Kidney (tissue), 14 donors: ENCODE results near the gene ITLN2. TPM values are rescaled to one million over a fixed set of nuclear protein-coding genes. Genes with fewer than 3 reads are reported as not detected.

Source experiments
- DNase-seq, 5 donors: peaks; one replicate each; pipeline ENCODE4 v3.0.0-alpha.2; 2013 to 2020
- FAIRE-seq: peaks from 2 replicates; lab custom pipeline; 2012; peaks lifted over from hg19 to GRCh38; lab: Jason Lieb, UNC
- H3K27ac ChIP-seq, 2 donors: one replicate each; pipeline ENCODE4 v1.7.0; 2013; ENCODE audit warnings: low read depth in 2 of 2, low read length in 2 of 2, inconsistent platforms in 1 of 2
- H3K27me3 ChIP-seq: one replicate; pipeline ENCODE4 v1.7.1; 2013; ENCODE audit warnings: low read length, inconsistent platforms; ENCODE audit not compliant: control insufficient read depth, insufficient read depth
- H3K36me3 ChIP-seq, 3 donors: one replicate each; pipeline versions ENCODE4 v1.7.0 to v1.7.1; 2013; ENCODE audit warnings: low read length in 3 of 3, control low read depth in 1 of 3, inconsistent platforms in 1 of 3; ENCODE audit not compliant: insufficient read depth in 3 of 3, control insufficient read depth in 2 of 3
- H3K4me1 ChIP-seq, 3 donors: one replicate each; pipeline versions ENCODE4 v1.7.0 to v1.7.1; 2013; ENCODE audit warnings: low read length in 3 of 3, inconsistent platforms in 1 of 3, low read depth in 1 of 3; ENCODE audit not compliant: control insufficient read depth in 2 of 3, insufficient read depth in 2 of 3
- H3K4me3 ChIP-seq, 3 donors: one replicate each; pipeline versions ENCODE4 v1.7.0 to v1.8.1; 2013; ENCODE audit warnings: low read length in 3 of 3, control low read depth in 1 of 3, inconsistent platforms in 1 of 3
- H3K9ac ChIP-seq, 3 donors: one replicate each; pipeline versions ENCODE4 v1.7.0 to v1.7.1; 2013; ENCODE audit warnings: low read length in 3 of 3, control low read depth in 1 of 3, inconsistent platforms in 1 of 3
- H3K9me3 ChIP-seq, 3 donors: one replicate each; pipeline versions ENCODE4 v1.7.0 to v1.7.1; 2013; ENCODE audit warnings: low read length in 3 of 3, control low read depth in 1 of 3, inconsistent platforms in 1 of 3; ENCODE audit not compliant: control insufficient read depth in 2 of 3, insufficient read depth in 1 of 3
- intact Hi-C: fragments of 100-400 bp; cut with DNase I; formaldehyde crosslinking; loops from one replicate; pipeline ENCODE4 v1.11.1; 2022
- polyA plus RNA-seq: library from polyadenylated mRNA; stranded (reverse); fragments of 350-450 nt; fragmentation: Illumina TruSeq; extraction: RNeasy Lipid Tissue Mini Kit (QIAGEN cat#74804); gene quantifications from one replicate; pipeline ENCODE4 v1.2.3, GENCODE V29; 2014; ENCODE audit warnings: low read depth, low replicate concordance; ENCODE audit not compliant: insufficient read depth
- total RNA-seq: library from RNA; stranded (reverse); fragmentation: NEBNext Ultra II Directional; extraction: Animal tissue kit (Norgen Biotek cat#: 25700); gene quantifications from one replicate; pipeline ENCODE4 v1.2.1, GENCODE V29; 2021
- TF ChIP-seq, protein P1 (sequence below): IDR thresholded peaks from 3 replicates; pipeline ENCODE4 v1.5.1; 2012; ENCODE audit warnings: mild to moderate bottlenecking, moderate library complexity, borderline replicate concordance; ENCODE audit not compliant: insufficient read depth; ENCODE audit errors: extremely low read depth
- donor health status: control.
- donor health status: control.
- donor health status: control.
- donor health status: control.
- donor health status: control.
- donor health status: DM: yes; HTN: yes; CAD: no.
- donor health status: Normal renal cell carcinoma (clear cell type).

Gene ITLN2
- total and polyA plus RNA-seq, 2 donors from 2014 or later = 0.88 TPM; not detected in 1

DNA sequence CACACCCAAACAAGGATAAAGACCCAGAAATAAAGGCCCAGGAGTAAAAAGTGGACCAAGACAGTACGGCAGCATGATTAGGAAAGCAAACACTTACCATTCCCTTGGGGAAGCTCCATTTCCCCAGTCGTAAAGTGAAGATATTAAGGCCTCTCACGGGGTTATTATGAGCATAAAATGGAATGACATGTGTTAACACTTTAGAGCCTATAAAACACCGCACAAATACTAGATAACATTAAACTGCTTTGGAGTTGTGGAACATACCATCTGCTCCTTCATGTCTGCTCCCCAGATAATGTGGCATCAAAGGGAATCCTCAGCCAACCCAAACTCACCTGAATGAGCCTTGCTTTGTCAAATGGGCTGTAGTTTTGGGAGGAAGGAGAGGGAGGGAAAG, 8.9 kb upstream of the ITLN2 start:
- Histone ChIP-seq H3K36me3 (no peaks in the 10 kb centered on the region), H3K27me3 (no peaks in the 10 kb centered on the region), H3K9ac (no peak overlapping the region), H3K27ac (no peak overlapping the region), H3K4me3 (no peak overlapping the region), H3K4me1 (no peaks in the 10 kb centered on the region), H3K9me3 (no peaks in the 10 kb centered on the region)
- FAIRE-seq (no peak), DNase-seq (no peak)
- intact Hi-C loops = no loop called here
- TF ChIP-seq, protein P1, sequence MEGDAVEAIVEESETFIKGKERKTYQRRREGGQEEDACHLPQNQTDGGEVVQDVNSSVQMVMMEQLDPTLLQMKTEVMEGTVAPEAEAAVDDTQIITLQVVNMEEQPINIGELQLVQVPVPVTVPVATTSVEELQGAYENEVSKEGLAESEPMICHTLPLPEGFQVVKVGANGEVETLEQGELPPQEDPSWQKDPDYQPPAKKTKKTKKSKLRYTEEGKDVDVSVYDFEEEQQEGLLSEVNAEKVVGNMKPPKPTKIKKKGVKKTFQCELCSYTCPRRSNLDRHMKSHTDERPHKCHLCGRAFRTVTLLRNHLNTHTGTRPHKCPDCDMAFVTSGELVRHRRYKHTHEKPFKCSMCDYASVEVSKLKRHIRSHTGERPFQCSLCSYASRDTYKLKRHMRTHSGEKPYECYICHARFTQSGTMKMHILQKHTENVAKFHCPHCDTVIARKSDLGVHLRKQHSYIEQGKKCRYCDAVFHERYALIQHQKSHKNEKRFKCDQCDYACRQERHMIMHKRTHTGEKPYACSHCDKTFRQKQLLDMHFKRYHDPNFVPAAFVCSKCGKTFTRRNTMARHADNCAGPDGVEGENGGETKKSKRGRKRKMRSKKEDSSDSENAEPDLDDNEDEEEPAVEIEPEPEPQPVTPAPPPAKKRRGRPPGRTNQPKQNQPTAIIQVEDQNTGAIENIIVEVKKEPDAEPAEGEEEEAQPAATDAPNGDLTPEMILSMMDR = no peak

DNA sequence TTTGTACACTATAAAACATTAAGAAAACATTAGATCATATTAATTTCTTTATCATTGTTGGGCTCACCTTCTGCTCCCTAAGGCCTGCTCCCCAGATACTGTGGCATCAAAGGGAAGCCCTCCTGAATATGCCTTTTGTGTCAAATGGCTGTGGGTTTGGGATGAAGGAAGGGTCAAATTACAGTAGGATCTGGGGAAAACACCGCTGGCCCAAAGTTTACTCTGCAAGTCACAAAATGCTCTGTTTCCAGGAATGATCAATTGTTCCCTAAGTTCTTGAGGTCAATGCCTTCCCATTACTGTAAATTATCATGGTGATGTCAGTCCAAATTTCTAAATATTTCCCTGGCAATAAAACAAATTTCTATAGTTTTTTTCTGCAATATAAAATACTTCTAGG, 6.8 kb upstream of the ITLN2 start:
- no peak for DNase-seq
- Histone ChIP-seq H3K9me3 (no peaks in the 10 kb centered on the region), H3K9ac (no peak overlapping the region), H3K4me3 (no peak overlapping the region), H3K4me1 (no peaks in the 10 kb centered on the region), H3K36me3 (no peaks in the 10 kb centered on the region), H3K27me3 (no peaks in the 10 kb centered on the region), H3K27ac (no peak overlapping the region)
- no peak for FAIRE-seq
- TF ChIP-seq, protein P1 = no peak
- intact Hi-C loops = no loop called here

DNA sequence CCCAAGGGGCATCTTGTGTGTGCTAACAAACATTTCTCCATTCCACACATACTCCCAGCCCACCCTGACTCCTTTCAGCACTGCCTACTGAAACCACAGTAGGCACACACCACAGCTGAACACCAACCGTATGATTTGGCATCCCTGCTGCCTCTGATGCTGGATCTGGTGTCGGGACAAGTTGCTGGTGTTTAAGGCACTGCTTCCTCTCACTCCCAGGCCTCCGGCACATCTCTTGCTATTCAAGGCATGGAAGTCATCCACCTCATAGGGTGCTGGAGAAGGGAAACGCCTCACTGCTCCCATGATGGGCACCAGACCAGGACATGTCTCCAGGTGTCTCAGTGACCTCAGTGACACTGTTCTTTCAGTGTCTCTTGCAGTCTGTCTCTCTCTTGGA, 2.4 kb upstream of the ITLN2 start:
- DNase-seq = no peak
- no peak for FAIRE-seq
- intact Hi-C loops = no loop called here

GRCh38 chr1:160953030-160953429, 1.6 kb downstream of the ITLN2 start:
- no peaks in the 10 kb centered on the region for H3K36me3 ChIP-seq
- intact Hi-C loops = no loop called here
- H3K4me3 ChIP-seq = no peak overlapping the region
- no peaks in the 10 kb centered on the region for H3K27me3 ChIP-seq
- TF ChIP-seq, protein P1 = no peak
- no peaks in the 10 kb centered on the region for H3K4me1 ChIP-seq
- FAIRE-seq = no peak
- DNase-seq = no peak
- no peaks in the 10 kb centered on the region for H3K9me3 ChIP-seq
- H3K9ac ChIP-seq = no peak overlapping the region
- no peak overlapping the region for H3K27ac ChIP-seq

More for the DNA sequence above, 2.4 kb upstream of the ITLN2 start:
- H3K9me3 ChIP-seq = no peaks in the 10 kb centered on the region
- no peak overlapping the region for H3K9ac ChIP-seq
- TF ChIP-seq, protein P1 = no peak
- no peaks in the 10 kb centered on the region for H3K27me3 ChIP-seq
- no peaks in the 10 kb centered on the region for H3K36me3 ChIP-seq
- no peak overlapping the region for H3K27ac ChIP-seq
- H3K4me1 ChIP-seq = no peaks in the 10 kb centered on the region
- no peak overlapping the region for H3K4me3 ChIP-seq
